GM18507 (cell line): ENCODE measurements around the gene SELENBP1.
"Not testable (repeated sequence)": the region's sequence is repeated elsewhere in the genome, so short reads cannot be mapped to it uniquely, and the experiment has no call there.

Experiments
- DNase-seq: peaks from one replicate; pipeline ENCODE4 v3.0.0; 2011; ENCODE audit warnings: low read depth; ENCODE audit not compliant: insufficient read length; ENCODE audit errors: extremely low spot score
- FAIRE-seq: peaks from 2 replicates; lab custom pipeline; 2011; peaks lifted over from hg19 to GRCh38; lab: Jason Lieb, UNC

Gene SELENBP1

GRCh38 chr1:151372058-151372934 is at the start of gene SELENBP1:
Gene SELENBP1 (minus strand): TSS chr1:151372705. CDS start chr1:151372641, 64 bp downstream.
- FAIRE-seq = no peak
- DNase-seq = no peak

- DNase-seq = no peak
- no peak for FAIRE-seq
Observed at GRCh38 chr1:151419819-151420218, 47.3 kb upstream of the SELENBP1 start.

DNA sequence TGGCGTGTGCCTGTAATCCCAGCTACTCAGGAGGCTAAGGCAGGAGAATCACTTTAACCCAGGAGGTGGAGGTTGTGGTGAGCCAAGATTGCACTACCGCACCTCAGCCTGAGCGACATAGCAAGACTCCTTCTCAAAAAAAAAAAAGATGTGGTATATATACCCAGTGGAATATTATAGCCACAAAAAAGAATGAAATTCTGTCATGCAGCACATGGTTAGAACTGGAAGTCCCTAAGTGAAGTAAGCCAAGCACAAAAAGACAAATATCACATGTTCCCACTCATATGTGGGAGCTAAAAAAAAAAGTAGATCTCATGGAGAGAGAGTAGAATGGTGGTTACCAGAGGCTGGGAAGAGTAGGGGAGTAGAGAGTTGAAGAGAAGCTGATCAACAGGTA is 45.6 kb upstream of the SELENBP1 start:
- FAIRE-seq (no peak), DNase-seq (no peak)

GRCh38 chr1:151416231-151416630 is 43.7 kb upstream of the SELENBP1 start:
- FAIRE-seq (no peak), DNase-seq (no peak)

DNA sequence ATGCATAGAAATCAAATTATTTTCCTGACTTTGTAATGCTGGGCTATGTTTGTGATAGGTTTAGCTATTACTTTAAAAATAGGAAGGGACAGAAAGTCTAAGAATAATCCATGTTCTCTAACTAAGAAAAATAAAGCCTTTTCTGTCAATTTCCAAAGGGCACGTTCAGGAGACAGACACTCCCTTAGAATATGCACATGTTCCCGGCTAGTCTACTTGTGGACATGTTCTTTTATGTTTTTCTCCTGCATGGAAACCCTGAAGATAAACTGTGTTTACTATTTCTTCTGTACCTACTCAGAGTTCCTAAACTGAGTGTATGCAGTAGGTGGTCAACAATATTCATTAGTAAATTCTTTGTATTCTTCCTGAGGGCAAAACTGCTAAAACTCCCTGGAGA is 39.4 kb upstream of the SELENBP1 start:
- no peak for FAIRE-seq

GRCh38 chr1:151408891-151409290 is 36.4 kb upstream of the SELENBP1 start:
- DNase-seq (no peak), FAIRE-seq (no peak)

More for the DNA sequence above, 39.4 kb upstream of the SELENBP1 start:
- no peak for DNase-seq

DNA sequence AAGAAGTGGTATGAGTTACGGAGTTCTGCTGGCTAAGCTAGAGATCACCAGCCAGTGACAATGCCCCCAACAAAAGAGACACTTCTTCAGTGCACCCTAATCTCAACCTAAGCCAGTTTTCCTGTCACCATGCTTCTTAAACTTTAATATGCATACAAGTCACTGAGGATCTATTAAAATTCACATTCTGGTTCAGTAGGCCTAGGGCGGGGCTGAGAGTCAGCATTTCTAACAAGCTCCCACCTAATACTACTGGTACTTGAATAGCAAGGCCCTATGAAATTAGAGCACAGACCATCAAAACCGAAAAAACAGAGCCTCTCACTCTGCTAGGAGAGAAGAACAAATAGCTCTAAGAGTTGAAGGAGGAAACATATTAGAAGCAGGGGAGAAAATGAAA is 34.8 kb upstream of the SELENBP1 start:
- DNase-seq = no peak
- FAIRE-seq = no peak

- no peak for FAIRE-seq
- no peak for DNase-seq
Observed at GRCh38 chr1:151406176-151406575, 33.7 kb upstream of the SELENBP1 start.

GRCh38 chr1:151405187-151405951 is 32.9 kb upstream of the SELENBP1 start:
- DNase-seq (no peak), FAIRE-seq (no peak)

DNA sequence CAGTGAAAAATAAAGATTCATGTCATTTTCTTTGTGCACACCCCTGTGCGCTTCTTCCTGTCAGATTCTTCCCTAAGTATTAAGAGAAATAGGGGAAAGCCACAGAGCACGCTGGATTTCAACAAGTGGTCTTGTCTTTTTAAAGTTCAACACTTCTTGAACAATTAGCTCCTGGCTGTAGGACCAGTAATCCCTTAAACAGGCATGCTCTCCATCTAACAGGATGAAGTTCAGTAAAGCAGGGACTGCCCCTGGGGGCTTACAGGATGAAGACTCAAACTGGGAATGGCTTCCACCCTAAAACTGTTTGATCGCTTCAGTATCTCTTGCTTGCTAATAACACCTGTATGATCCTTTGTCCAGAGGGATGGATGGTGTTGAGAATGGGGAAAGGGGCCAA is 31.1 kb upstream of the SELENBP1 start:
- DNase-seq (no peak), FAIRE-seq (no peak)

DNA sequence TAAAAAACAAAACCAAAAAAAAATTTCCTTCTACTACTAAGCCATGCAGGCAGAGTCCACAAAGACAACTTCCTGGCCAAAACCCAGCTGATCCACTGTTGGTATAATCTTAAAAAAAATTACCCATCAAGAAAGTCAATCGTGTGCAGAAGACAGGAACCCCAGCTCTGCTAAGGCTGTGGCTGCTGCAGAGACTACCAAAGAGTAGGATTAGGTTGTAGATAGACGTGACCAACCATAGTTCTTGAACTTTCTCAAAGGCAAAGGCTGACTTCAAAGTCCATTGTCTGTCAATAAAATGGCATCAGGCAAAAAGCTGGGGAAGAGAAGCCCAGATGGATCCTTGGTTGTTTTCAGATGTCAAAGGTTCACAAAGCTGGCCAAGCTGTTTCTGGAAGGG is 30.3 kb upstream of the SELENBP1 start:
- FAIRE-seq (no peak), DNase-seq (no peak)

DNA sequence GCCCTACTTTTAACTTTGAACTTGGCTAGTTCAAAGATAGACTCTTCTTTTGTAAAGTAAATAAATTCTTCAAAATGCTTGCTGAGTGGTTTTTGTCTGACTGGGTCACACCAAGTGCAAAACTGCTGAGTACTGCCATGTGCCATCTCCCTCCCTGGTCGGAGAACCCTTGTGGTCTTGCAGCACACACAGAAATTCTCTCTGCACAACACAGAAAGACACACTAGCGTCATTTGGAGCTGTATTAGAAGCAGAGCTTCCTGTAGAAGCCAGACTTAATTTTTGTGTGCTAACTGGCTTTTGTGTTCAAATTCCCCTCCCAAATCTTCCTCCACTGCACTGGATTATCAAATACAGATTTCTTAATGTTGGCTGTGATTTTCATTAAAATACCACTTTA is 29.4 kb upstream of the SELENBP1 start:
- FAIRE-seq (no peak), DNase-seq (no peak)

- no peak for FAIRE-seq
- no peak for DNase-seq
Observed at GRCh38 chr1:151401125-151401788, 28.8 kb upstream of the SELENBP1 start.

GRCh38 chr1:151399324-151400171 is 27.0 kb upstream of the SELENBP1 start, which contains the start of gene PSMB4:
Gene PSMB4 (plus strand): TSS chr1:151399573. CDS start chr1:151399588, 15 bp downstream.
- DNase-seq (peak; percentile 72), FAIRE-seq (peak; percentile 97)

DNA sequence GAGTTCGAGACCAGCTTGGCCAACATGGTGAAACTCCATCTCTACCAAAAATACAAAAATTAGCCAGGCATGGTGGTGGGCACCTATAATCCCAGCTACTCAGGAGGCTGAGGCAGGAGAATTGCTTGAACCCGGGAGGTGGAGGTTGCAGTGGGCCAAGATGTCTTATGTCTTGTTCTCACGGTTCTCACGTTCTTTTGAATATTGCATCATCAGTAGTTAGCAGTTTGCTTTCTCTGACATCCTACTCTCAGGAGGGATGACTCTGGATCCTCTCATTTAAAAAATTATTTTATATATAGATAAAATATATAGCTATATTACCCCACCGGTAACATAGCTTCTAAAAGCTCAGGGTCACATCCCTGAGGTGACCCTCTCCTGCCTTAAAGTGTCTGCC is 23.8 kb upstream of the SELENBP1 start:
- FAIRE-seq, DNase-seq: not testable (repeated sequence)

GRCh38 chr1:151393583-151393982 is 21.1 kb upstream of the SELENBP1 start:
- no peak for FAIRE-seq

DNA sequence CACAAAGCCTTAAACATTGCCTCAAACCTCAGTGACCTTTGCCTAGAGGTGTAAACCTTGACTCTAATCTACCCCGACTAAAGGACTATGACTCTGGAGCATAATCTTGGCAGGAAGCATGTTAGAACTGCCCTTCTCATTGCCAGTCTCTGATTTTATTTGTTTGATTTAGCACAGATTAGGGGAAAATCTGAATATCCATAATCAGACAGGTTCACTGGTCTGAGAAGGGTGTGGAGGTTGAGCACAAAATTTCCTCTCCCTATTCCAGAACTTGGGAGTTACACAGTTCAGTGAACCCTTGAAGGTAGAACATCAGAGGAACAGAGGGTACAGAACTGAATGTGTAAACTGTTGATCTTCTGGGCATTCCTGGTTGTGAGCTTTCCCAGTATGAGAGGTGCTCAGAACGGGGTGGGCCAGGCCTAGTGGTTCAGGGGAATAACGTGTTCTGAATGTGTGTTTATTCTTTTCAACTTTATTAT is 18.6 kb upstream of the SELENBP1 start:
- no peak for FAIRE-seq

More at GRCh38 chr1:151393583-151393982, 21.1 kb upstream of the SELENBP1 start:
- DNase-seq = no peak

GRCh38 chr1:151390221-151391078 is 17.9 kb upstream of the SELENBP1 start:
- FAIRE-seq, DNase-seq: not testable (repeated sequence)

More for the DNA sequence above, 18.6 kb upstream of the SELENBP1 start:
- no peak for DNase-seq
